Measurements from ENCODE around the gene WWOX. TPM values are rescaled to one million over a fixed set of nuclear protein-coding genes. Genes with fewer than 3 reads are reported as not detected.

WWOX gene
- total RNA-seq, 1 experiment from 2014 or later, result 28.3 TPM

GRCh38 chr16:78589331-78589730 is 489.9 kb downstream of the WWOX start:
- CTCF ChIA-PET, result no interaction called here
- Histone ChIP-seq H3K9me3 (ENCODE audit: low read length) (no peaks in the 10 kb centered on the region), H3K79me2 (ENCODE audit: low read length) (no peaks in the 10 kb centered on the region), H3K36me3 (ENCODE audit: low read depth, low read length) (no peaks in the 10 kb centered on the region), H3F3A (ENCODE audit: low read length, unreplicated experiment) (no peaks in the 10 kb centered on the region), H2AFZ (ENCODE audit: low read length) (no peak overlapping the region), H3K4me2 (ENCODE audit: low read length) (no peak overlapping the region), H3K9me2 (replicated peaks; ENCODE audit: low read length) (no peaks in the 10 kb centered on the region), H3K9ac (ENCODE audit: low read length) (no peak overlapping the region), H3K4me1 (ENCODE audit: insufficient read depth, low read length) (no peaks in the 10 kb centered on the region), H3K27ac (ENCODE audit: low read length) (no peak overlapping the region), H3K27me3 (ENCODE audit: low read length) (no peaks in the 10 kb centered on the region), H4K20me1 (ENCODE audit: low read length) (no peaks in the 10 kb centered on the region), H3K4me3 (ENCODE audit: low read length) (no peak overlapping the region)
- intact Hi-C loops (cut with micrococcal nuclease), result no loop called here
- DNase-seq (no peak), ATAC-seq (no peak)
- no TSS peak for BruUV-seq (replicated peaks)
- no peak for TF ChIP-seq CTCF (conservative IDR thresholded peaks at IDR 0.05; ENCODE audit: low read depth, low read length)
- TF ChIP-seq EZH2phosphoT487 (IDR thresholded peaks at IDR 0.05; ENCODE audit: borderline replicate concordance, low read length), result no peak
- TF ChIP-seq EZH2 (IDR thresholded peaks at IDR 0.05; ENCODE audit: low read length, unreplicated experiment), result no peak
- POLR2A ChIA-PET (ENCODE audit: unreplicated experiment), result no interaction called here

- no peak overlapping the region for H3K4me3 ChIP-seq (ENCODE audit: low read length)
- TF ChIP-seq EZH2 (IDR thresholded peaks at IDR 0.05; ENCODE audit: low read length, unreplicated experiment), result no peak
- TF ChIP-seq CTCF (conservative IDR thresholded peaks at IDR 0.05; ENCODE audit: low read depth, low read length), result no peak
- no peak for TF ChIP-seq EZH2phosphoT487 (IDR thresholded peaks at IDR 0.05; ENCODE audit: borderline replicate concordance, low read length)
- DNase-seq (no peak), ATAC-seq (no peak)
- ChIA-PET POLR2A (ENCODE audit: unreplicated experiment) (no interaction called here), CTCF (no interaction called here)
- no peaks in the 10 kb centered on the region for H3K9me3 ChIP-seq (ENCODE audit: low read length)
- no peak overlapping the region for H2AFZ ChIP-seq (ENCODE audit: low read length)
- H3K27me3 ChIP-seq (ENCODE audit: low read length), result no peaks in the 10 kb centered on the region
- H3K4me2 ChIP-seq (ENCODE audit: low read length), result no peak overlapping the region
- no peaks in the 10 kb centered on the region for H3K79me2 ChIP-seq (ENCODE audit: low read length)
- no peaks in the 10 kb centered on the region for H3K4me1 ChIP-seq (ENCODE audit: insufficient read depth, low read length)
- no peak overlapping the region for H3K9ac ChIP-seq (ENCODE audit: low read length)
- H3K36me3 ChIP-seq (ENCODE audit: low read depth, low read length), result no peaks in the 10 kb centered on the region
- no peaks in the 10 kb centered on the region for H3F3A ChIP-seq (ENCODE audit: low read length, unreplicated experiment)
- intact Hi-C loops (cut with micrococcal nuclease), result no loop called here
- no peaks in the 10 kb centered on the region for H3K9me2 ChIP-seq (replicated peaks; ENCODE audit: low read length)
- no peak overlapping the region for H3K27ac ChIP-seq (ENCODE audit: low read length)
- H4K20me1 ChIP-seq (ENCODE audit: low read length), result no peaks in the 10 kb centered on the region
- no TSS peak for BruUV-seq (replicated peaks)
Measured at GRCh38 chr16:78591682-78592103, 492.2 kb downstream of the WWOX start.

GRCh38 chr16:78592111-78592510 is 492.7 kb downstream of the WWOX start:
- H3K9me2 ChIP-seq (replicated peaks; ENCODE audit: low read length), result no peaks in the 10 kb centered on the region

More at GRCh38 chr16:78592111-78592510, 492.7 kb downstream of the WWOX start:
- TF ChIP-seq EZH2 (IDR thresholded peaks at IDR 0.05; ENCODE audit: low read length, unreplicated experiment), result no peak
- no peak overlapping the region for H3K27ac ChIP-seq (ENCODE audit: low read length)
- H2AFZ ChIP-seq (ENCODE audit: low read length), result no peak overlapping the region
- no TSS peak for BruUV-seq (replicated peaks)
- ATAC-seq (no peak), DNase-seq (no peak)
- H3K79me2 ChIP-seq (ENCODE audit: low read length), result no peaks in the 10 kb centered on the region
- H3K9ac ChIP-seq (ENCODE audit: low read length), result no peak overlapping the region
- H3F3A ChIP-seq (ENCODE audit: low read length, unreplicated experiment), result no peaks in the 10 kb centered on the region
- CTCF ChIA-PET, result no interaction called here
- H4K20me1 ChIP-seq (ENCODE audit: low read length), result no peaks in the 10 kb centered on the region
- no peaks in the 10 kb centered on the region for H3K36me3 ChIP-seq (ENCODE audit: low read depth, low read length)
- no peak overlapping the region for H3K4me2 ChIP-seq (ENCODE audit: low read length)
- intact Hi-C loops (cut with micrococcal nuclease), result no loop called here
- no peak overlapping the region for H3K4me3 ChIP-seq (ENCODE audit: low read length)
- H3K4me1 ChIP-seq (ENCODE audit: insufficient read depth, low read length), result no peaks in the 10 kb centered on the region
- POLR2A ChIA-PET (ENCODE audit: unreplicated experiment), result no interaction called here
- no peaks in the 10 kb centered on the region for H3K27me3 ChIP-seq (ENCODE audit: low read length)
- no peaks in the 10 kb centered on the region for H3K9me3 ChIP-seq (ENCODE audit: low read length)
